ENCODE results near the gene TPK1. TPM values are rescaled to one million over a fixed set of nuclear protein-coding genes. Genes with fewer than 3 reads are reported as not detected.

TPK1 gene
- total RNA-seq, 1 experiment from 2014 or later: 3.1 TPM

GRCh38 chr7:144628176-144628575 lies 207.7 kb downstream of the TPK1 start:
- H3K4me2 ChIP-seq (ENCODE audit: insufficient read depth, insufficient read length, low read length): no peak overlapping the region
- H3K9ac ChIP-seq (ENCODE audit: extremely low read depth, insufficient read length, low read length): no peak overlapping the region
- no peak overlapping the region for H3K14ac ChIP-seq (ENCODE audit: insufficient read depth, low read length)
- H2AFZ ChIP-seq (ENCODE audit: low read length): no peak overlapping the region
- H4K8ac ChIP-seq (replicated peaks; ENCODE audit: insufficient read length, low read depth, low read length): no peak overlapping the region
- no peak overlapping the region for H2BK120ac ChIP-seq (ENCODE audit: low read depth, low read length, poor library complexity, severe bottlenecking)
- WGBS (ENCODE audit: extremely low coverage, insufficient read length, low lambda C conversion rate): no CpG with 5 or more reads among the region's 2 CpGs
- no peaks in the 10 kb centered on the region for H3K79me1 ChIP-seq (ENCODE audit: insufficient read depth, low read depth, low read length, poor library complexity, severe bottlenecking)
- H3K4me1 Mint-ChIP-seq: peaks cover 13% of the 10 kb centered on the region in 2 experiments
- H3K79me2 ChIP-seq (ENCODE audit: insufficient read depth, low read length): no peaks in the 10 kb centered on the region
- H2BK5ac ChIP-seq (ENCODE audit: insufficient read length, low read length): no peak overlapping the region
- no peaks in the 10 kb centered on the region for H3K27me3 Mint-ChIP-seq (ENCODE audit: low read depth)
- peak overlapping the region; percentile 66 to 87 (median 84); a peak in 4 of 7 replicates for H3K27ac Mint-ChIP-seq
- no peaks in the 10 kb centered on the region for H4K20me1 ChIP-seq (ENCODE audit: control insufficient read depth, insufficient read depth, insufficient read length)
- H3K18ac ChIP-seq (ENCODE audit: insufficient read length, low read depth, low read length): no peak overlapping the region
- H2BK15ac ChIP-seq (ENCODE audit: low read depth, low read length): no peak overlapping the region
- H2AK5ac ChIP-seq (ENCODE audit: insufficient read length, low read length): no peak overlapping the region
- no peak overlapping the region for H3K23ac ChIP-seq (ENCODE audit: insufficient read length, low read depth, low read length)
- H3T11ph ChIP-seq (ENCODE audit: low read length): no peak overlapping the region
- DNase-seq: no peak
- H3K4me1 ChIP-seq (ENCODE audit: insufficient read depth, low read length): no peaks in the 10 kb centered on the region
- H3K56ac ChIP-seq (ENCODE audit: insufficient read length, low read depth, low read length): no peak overlapping the region
- H3K9me3 ChIP-seq (ENCODE audit: control insufficient read depth, low read depth, low read length): peaks cover 13% of the 10 kb centered on the region
- no peaks in the 10 kb centered on the region for H3K23me2 ChIP-seq (ENCODE audit: insufficient read length, low read depth, low read length, poor library complexity, severe bottlenecking)
- H4K91ac ChIP-seq (ENCODE audit: insufficient read length, low read depth, low read length): no peak overlapping the region
- H4K5ac ChIP-seq (ENCODE audit: insufficient read length, low read depth, low read length): no peak overlapping the region
- H3K36me3 Mint-ChIP-seq (ENCODE audit: insufficient read depth in 1 of 3, low read depth in 3 of 3): peaks cover 16 to 30% (median 17%) of the 10 kb centered on the region in 3 experiments
- TF ChIP-seq CTCF (conservative IDR thresholded peaks at IDR 0.05): no peak
- H3K4me3 Mint-ChIP-seq: no peak overlapping the region
- H3K9me3 Mint-ChIP-seq: peaks cover 17 to 24% of the 10 kb centered on the region in 2 experiments
- H3K4ac ChIP-seq (ENCODE audit: low read depth, low read length): no peak overlapping the region
- no peak overlapping the region for H2BK20ac ChIP-seq (ENCODE audit: low read depth, low read length, poor library complexity, severe bottlenecking)
- H3K27ac ChIP-seq (ENCODE audit: insufficient read length, low read depth, low read length): no peak overlapping the region
- H2BK12ac ChIP-seq (ENCODE audit: insufficient read length, low read depth, low read length): no peak overlapping the region
- H3K27me3 ChIP-seq (ENCODE audit: insufficient read depth, low read length): no peaks in the 10 kb centered on the region

Measured in H9 (cell line).